ENCODE results near the gene ADAM30.

The ADAM30 gene

GRCh38 chr1:119896303-119896702 lies at the start of gene ADAM30:
Gene ADAM30 (minus strand): TSS chr1:119896515. CDS start chr1:119896336, 179 bp downstream.
- no peak for DNase-seq

GRCh38 chr1:119943216-119943615 lies 46.9 kb upstream of the ADAM30 start:
- no peak for DNase-seq

- DNase-seq, result no peak
Observed at GRCh38 chr1:119941392-119941791, 45.1 kb upstream of the ADAM30 start.

- DNase-seq, result no peak
Observed at GRCh38 chr1:119940697-119941096, 44.4 kb upstream of the ADAM30 start.

GRCh38 chr1:119937198-119937597 lies 40.9 kb upstream of the ADAM30 start:
- DNase-seq, result no peak

GRCh38 chr1:119935915-119936314 lies 39.6 kb upstream of the ADAM30 start:
- DNase-seq, result no peak

- DNase-seq, result no peak
Observed at GRCh38 chr1:119935373-119935772, 39.1 kb upstream of the ADAM30 start.

- no peak for DNase-seq
Observed at GRCh38 chr1:119933397-119933796, 37.1 kb upstream of the ADAM30 start.

- DNase-seq, result peak in 1 of 2 experiments; percentile 10
Observed at GRCh38 chr1:119929643-119930315, 33.5 kb upstream of the ADAM30 start.

- DNase-seq, result no peak
Observed at GRCh38 chr1:119926553-119926952, 30.2 kb upstream of the ADAM30 start.

GRCh38 chr1:119924948-119925898 lies 28.9 kb upstream of the ADAM30 start:
- DNase-seq, result no peak

GRCh38 chr1:119920104-119920968 lies 24.0 kb upstream of the ADAM30 start:
- no peak for DNase-seq

- DNase-seq, result no peak
Observed at GRCh38 chr1:119919241-119919640, 22.9 kb upstream of the ADAM30 start.

- no peak for DNase-seq
Observed at GRCh38 chr1:119918301-119918700, 22.0 kb upstream of the ADAM30 start.

GRCh38 chr1:119917304-119918055 lies 21.2 kb upstream of the ADAM30 start:
- DNase-seq, result no peak

- DNase-seq, result no peak
Observed at GRCh38 chr1:119915517-119915916, 19.2 kb upstream of the ADAM30 start.

- no peak for DNase-seq
Observed at GRCh38 chr1:119914071-119914470, 17.8 kb upstream of the ADAM30 start.

- DNase-seq, result no peak
Observed at GRCh38 chr1:119912963-119913362, 16.6 kb upstream of the ADAM30 start.

GRCh38 chr1:119911775-119912174 lies 15.5 kb upstream of the ADAM30 start:
- DNase-seq, result no peak

- no peak for DNase-seq
Observed at GRCh38 chr1:119910618-119911017, 14.3 kb upstream of the ADAM30 start.

GRCh38 chr1:119909890-119910596 lies 13.7 kb upstream of the ADAM30 start:
- no peak for DNase-seq

GRCh38 chr1:119908661-119909060 lies 12.3 kb upstream of the ADAM30 start:
- DNase-seq, result no peak
